ENCODE measurements around the gene AKIRIN2.

AKIRIN2 gene

GRCh38 chr6:87660226-87660911 is 41.7 kb downstream of the AKIRIN2 start:
- H3K4me1 ChIP-seq (ENCODE audit: control insufficient read depth, insufficient read depth, low read length): no peaks in the 10 kb centered on the region
- no peaks in the 10 kb centered on the region for H3K27me3 ChIP-seq (ENCODE audit: control insufficient read depth, insufficient read depth, low read length)
- no peak overlapping the region for H3K4me3 ChIP-seq (ENCODE audit: low read depth, low read length)
- no peak overlapping the region for H3K9ac ChIP-seq (ENCODE audit: low read depth, low read length)
- H3K9me3 ChIP-seq (ENCODE audit: control insufficient read depth, insufficient read depth, low read length): no peaks in the 10 kb centered on the region
- no peaks in the 10 kb centered on the region for H3K36me3 ChIP-seq (ENCODE audit: control insufficient read depth, insufficient read depth, low read length)

DNA sequence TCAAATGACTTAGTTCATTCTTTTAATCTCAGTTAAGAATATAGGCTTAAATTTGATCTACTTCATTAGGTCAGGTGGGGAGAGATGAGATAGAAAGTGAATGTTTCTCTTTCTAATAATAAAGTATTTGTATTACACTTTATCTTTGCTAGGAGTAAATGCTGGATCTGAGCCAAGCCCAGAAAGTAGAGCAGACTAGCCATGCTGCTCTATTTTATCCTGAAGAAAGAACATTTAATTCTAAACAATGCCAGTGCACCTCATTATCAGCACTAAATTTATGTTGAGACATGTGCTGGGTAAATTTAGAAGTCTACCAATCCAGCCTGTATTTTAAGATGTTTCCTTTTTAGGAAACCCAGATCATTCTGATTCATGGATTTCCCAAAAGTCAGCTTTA is 43.5 kb downstream of the AKIRIN2 start:
- Histone ChIP-seq H3K9ac (ENCODE audit: low read depth, low read length) (no peak overlapping the region), H3K4me3 (ENCODE audit: low read depth, low read length) (no peak overlapping the region), H3K4me1 (ENCODE audit: control insufficient read depth, insufficient read depth, low read length) (peaks cover 9% of the 10 kb centered on the region), H3K36me3 (ENCODE audit: control insufficient read depth, insufficient read depth, low read length) (no peaks in the 10 kb centered on the region), H3K27me3 (ENCODE audit: control insufficient read depth, insufficient read depth, low read length) (no peaks in the 10 kb centered on the region), H3K9me3 (ENCODE audit: control insufficient read depth, insufficient read depth, low read length) (no peaks in the 10 kb centered on the region)

- H3K9me3 ChIP-seq (ENCODE audit: control insufficient read depth, insufficient read depth, low read length): no peaks in the 10 kb centered on the region
- H3K36me3 ChIP-seq (ENCODE audit: control insufficient read depth, insufficient read depth, low read length): no peaks in the 10 kb centered on the region
- H3K9ac ChIP-seq (ENCODE audit: low read depth, low read length): no peak overlapping the region
- H3K27me3 ChIP-seq (ENCODE audit: control insufficient read depth, insufficient read depth, low read length): no peaks in the 10 kb centered on the region
- no peak overlapping the region for H3K4me3 ChIP-seq (ENCODE audit: low read depth, low read length)
- H3K4me1 ChIP-seq (ENCODE audit: control insufficient read depth, insufficient read depth, low read length): peaks cover 20% of the 10 kb centered on the region
Measured at GRCh38 chr6:87656857-87657256, 45.2 kb downstream of the AKIRIN2 start.

DNA sequence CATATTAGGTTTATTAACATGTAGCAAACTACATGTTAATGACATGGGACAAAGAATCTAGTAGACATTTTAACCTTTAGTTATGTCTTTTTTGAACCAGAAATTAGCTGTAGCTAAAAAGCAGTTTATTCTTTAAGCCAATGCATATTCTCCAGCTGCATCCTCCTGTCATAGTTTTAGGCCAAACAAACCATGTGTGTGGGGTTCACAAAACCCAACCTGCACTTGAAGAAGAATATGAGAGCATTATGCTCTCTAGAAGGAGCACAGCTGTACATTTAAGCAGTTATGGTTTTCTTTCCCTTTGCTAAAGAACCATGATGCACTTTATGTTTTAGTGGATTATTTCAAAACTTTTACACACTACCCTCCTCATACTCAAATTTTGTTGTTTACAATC is 46.2 kb downstream of the AKIRIN2 start:
- Histone ChIP-seq H3K4me1 (ENCODE audit: control insufficient read depth, insufficient read depth, low read length) (peaks cover 20% of the 10 kb centered on the region), H3K36me3 (ENCODE audit: control insufficient read depth, insufficient read depth, low read length) (no peaks in the 10 kb centered on the region), H3K27me3 (ENCODE audit: control insufficient read depth, insufficient read depth, low read length) (no peaks in the 10 kb centered on the region), H3K4me3 (ENCODE audit: low read depth, low read length) (no peak overlapping the region), H3K9ac (ENCODE audit: low read depth, low read length) (no peak overlapping the region), H3K9me3 (ENCODE audit: control insufficient read depth, insufficient read depth, low read length) (no peaks in the 10 kb centered on the region)

GRCh38 chr6:87654875-87655454 is 47.1 kb downstream of the AKIRIN2 start:
- H3K9me3 ChIP-seq (ENCODE audit: control insufficient read depth, insufficient read depth, low read length): no peaks in the 10 kb centered on the region
- no peaks in the 10 kb centered on the region for H3K27me3 ChIP-seq (ENCODE audit: control insufficient read depth, insufficient read depth, low read length)

GRCh38 chr6:87654122-87654521 is 47.9 kb downstream of the AKIRIN2 start:
- Histone ChIP-seq H3K9me3 (ENCODE audit: control insufficient read depth, insufficient read depth, low read length) (no peaks in the 10 kb centered on the region), H3K4me3 (ENCODE audit: low read depth, low read length) (no peak overlapping the region), H3K27me3 (ENCODE audit: control insufficient read depth, insufficient read depth, low read length) (no peaks in the 10 kb centered on the region), H3K36me3 (ENCODE audit: control insufficient read depth, insufficient read depth, low read length) (no peaks in the 10 kb centered on the region), H3K9ac (ENCODE audit: low read depth, low read length) (no peak overlapping the region), H3K4me1 (ENCODE audit: control insufficient read depth, insufficient read depth, low read length) (peaks cover 20% of the 10 kb centered on the region)

More at GRCh38 chr6:87654875-87655454, 47.1 kb downstream of the AKIRIN2 start:
- H3K4me1 ChIP-seq (ENCODE audit: control insufficient read depth, insufficient read depth, low read length): peaks cover 20% of the 10 kb centered on the region
- H3K36me3 ChIP-seq (ENCODE audit: control insufficient read depth, insufficient read depth, low read length): no peaks in the 10 kb centered on the region
- H3K9ac ChIP-seq (ENCODE audit: low read depth, low read length): no peak overlapping the region
- H3K4me3 ChIP-seq (ENCODE audit: low read depth, low read length): no peak overlapping the region

DNA sequence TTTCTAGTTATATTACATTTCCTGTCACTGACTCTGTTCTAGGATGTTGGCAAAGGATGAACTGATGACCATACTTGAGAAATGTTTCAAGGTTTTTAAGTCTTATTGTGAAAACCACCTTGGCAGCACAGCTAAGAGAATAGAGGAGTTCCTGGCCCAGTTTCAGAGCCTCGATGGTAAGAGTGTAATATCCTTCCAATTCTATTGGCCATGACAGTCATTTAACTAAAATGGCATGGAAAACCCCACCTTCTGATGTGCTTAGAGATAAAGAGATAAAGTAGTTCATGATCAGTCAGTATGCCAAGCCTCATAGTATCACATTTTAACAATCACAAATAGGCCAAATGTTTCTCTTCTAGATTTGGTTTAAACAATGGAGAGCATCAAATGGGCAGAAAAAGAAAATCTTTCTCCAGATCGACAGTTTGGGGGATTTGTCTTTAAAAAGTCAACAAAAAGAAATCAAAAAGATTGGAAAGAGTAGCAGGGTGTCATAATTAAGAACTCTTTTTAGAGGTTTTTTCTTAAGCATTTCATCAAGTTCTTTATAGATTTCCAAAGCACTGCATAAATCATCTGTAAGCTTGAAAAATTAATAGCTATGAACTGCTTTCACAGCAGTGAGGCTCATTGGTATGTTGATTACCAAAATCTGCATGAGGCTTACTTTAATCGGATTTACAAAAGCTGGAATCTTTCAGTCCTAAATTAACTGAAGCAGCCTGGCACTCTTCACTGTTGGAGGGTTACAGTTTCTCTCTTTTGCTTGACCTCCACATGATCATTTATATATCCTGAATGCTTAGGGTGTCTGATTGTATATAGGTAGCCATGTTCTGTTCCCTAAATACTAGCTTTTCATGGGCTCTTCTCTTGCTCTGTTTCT is 48.7 kb downstream of the AKIRIN2 start:
- H3K9ac ChIP-seq (ENCODE audit: low read depth, low read length): no peak overlapping the region
- H3K27me3 ChIP-seq (ENCODE audit: control insufficient read depth, insufficient read depth, low read length): no peaks in the 10 kb centered on the region
- no peaks in the 10 kb centered on the region for H3K9me3 ChIP-seq (ENCODE audit: control insufficient read depth, insufficient read depth, low read length)
- peaks cover 20% of the 10 kb centered on the region for H3K4me1 ChIP-seq (ENCODE audit: control insufficient read depth, insufficient read depth, low read length)
- H3K36me3 ChIP-seq (ENCODE audit: control insufficient read depth, insufficient read depth, low read length): no peaks in the 10 kb centered on the region
- H3K4me3 ChIP-seq (ENCODE audit: low read depth, low read length): no peak overlapping the region

- Histone ChIP-seq H3K9ac (ENCODE audit: low read depth, low read length) (no peak overlapping the region), H3K36me3 (ENCODE audit: control insufficient read depth, insufficient read depth, low read length) (no peaks in the 10 kb centered on the region), H3K4me3 (ENCODE audit: low read depth, low read length) (no peak overlapping the region), H3K27me3 (ENCODE audit: control insufficient read depth, insufficient read depth, low read length) (no peaks in the 10 kb centered on the region), H3K9me3 (ENCODE audit: control insufficient read depth, insufficient read depth, low read length) (no peaks in the 10 kb centered on the region), H3K4me1 (ENCODE audit: control insufficient read depth, insufficient read depth, low read length) (no peaks in the 10 kb centered on the region)
Measured at GRCh38 chr6:87645080-87645479, 57.0 kb downstream of the AKIRIN2 start.

GRCh38 chr6:87641065-87641692 is 60.9 kb downstream of the AKIRIN2 start:
- no peak overlapping the region for H3K9ac ChIP-seq (ENCODE audit: low read depth, low read length)
- no peaks in the 10 kb centered on the region for H3K9me3 ChIP-seq (ENCODE audit: control insufficient read depth, insufficient read depth, low read length)
- H3K36me3 ChIP-seq (ENCODE audit: control insufficient read depth, insufficient read depth, low read length): peaks cover 6% of the 10 kb centered on the region
- no peaks in the 10 kb centered on the region for H3K27me3 ChIP-seq (ENCODE audit: control insufficient read depth, insufficient read depth, low read length)
- H3K4me1 ChIP-seq (ENCODE audit: control insufficient read depth, insufficient read depth, low read length): no peaks in the 10 kb centered on the region
- no peak overlapping the region for H3K4me3 ChIP-seq (ENCODE audit: low read depth, low read length)

DNA sequence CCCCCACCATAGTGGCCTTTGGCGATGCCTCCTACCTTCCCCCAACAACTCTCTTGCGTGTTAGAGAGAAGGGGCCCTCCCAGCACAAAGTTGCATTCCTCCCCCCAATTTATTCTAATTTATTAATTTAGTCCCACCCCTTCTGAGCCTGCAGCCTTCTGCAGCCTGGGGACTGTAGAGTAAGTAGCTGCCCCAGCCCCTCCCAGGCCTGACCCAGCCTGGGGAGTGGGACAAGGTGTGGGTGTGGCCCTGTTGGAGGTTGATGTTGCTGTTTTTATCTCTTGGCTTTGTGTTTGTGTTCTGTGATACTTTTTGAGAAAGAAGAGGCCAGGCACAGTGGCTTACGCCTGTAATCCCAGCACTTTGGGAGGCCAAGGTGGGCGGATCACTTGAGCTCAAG is 62.7 kb downstream of the AKIRIN2 start:
- Histone ChIP-seq H3K27me3 (ENCODE audit: control insufficient read depth, insufficient read depth, low read length) (no peaks in the 10 kb centered on the region), H3K36me3 (ENCODE audit: control insufficient read depth, insufficient read depth, low read length) (peaks cover 6% of the 10 kb centered on the region)

DNA sequence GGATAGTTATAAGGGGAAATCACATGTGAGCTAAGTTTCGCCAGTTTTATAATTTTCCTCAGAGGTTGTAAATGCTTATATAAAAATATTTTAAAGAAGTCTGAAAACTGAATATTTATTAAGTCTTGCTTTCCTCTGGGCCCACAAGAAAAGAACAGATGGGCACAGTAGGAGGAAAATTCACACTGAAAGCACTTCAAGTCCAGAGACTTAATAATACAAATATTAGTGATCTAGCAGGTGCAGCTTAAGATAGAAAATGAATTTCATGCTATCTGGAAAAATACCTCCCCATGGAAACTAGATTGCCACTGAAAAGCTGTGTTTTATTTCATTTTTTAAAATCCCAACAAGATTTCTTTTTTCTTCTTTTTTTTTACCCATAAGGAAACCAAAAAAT is 64.9 kb downstream of the AKIRIN2 start:
- Histone ChIP-seq H3K4me3 (ENCODE audit: low read depth, low read length) (no peak overlapping the region), H3K27me3 (ENCODE audit: control insufficient read depth, insufficient read depth, low read length) (no peaks in the 10 kb centered on the region), H3K9ac (ENCODE audit: low read depth, low read length) (no peak overlapping the region), H3K36me3 (ENCODE audit: control insufficient read depth, insufficient read depth, low read length) (peaks cover 6% of the 10 kb centered on the region), H3K4me1 (ENCODE audit: control insufficient read depth, insufficient read depth, low read length) (no peaks in the 10 kb centered on the region), H3K9me3 (ENCODE audit: control insufficient read depth, insufficient read depth, low read length) (no peaks in the 10 kb centered on the region)

More for the DNA sequence above, 62.7 kb downstream of the AKIRIN2 start:
- Histone ChIP-seq H3K4me1 (ENCODE audit: control insufficient read depth, insufficient read depth, low read length) (no peaks in the 10 kb centered on the region), H3K9ac (ENCODE audit: low read depth, low read length) (no peak overlapping the region), H3K4me3 (ENCODE audit: low read depth, low read length) (no peak overlapping the region), H3K9me3 (ENCODE audit: control insufficient read depth, insufficient read depth, low read length) (no peaks in the 10 kb centered on the region)

Measured in iPS-15b (cell line).